ENCODE data around the gene CPT1A. TPM values are rescaled to one million over a fixed set of nuclear protein-coding genes. Genes with fewer than 3 reads are reported as not detected.

Gene CPT1A
- total RNA-seq, 1 experiment from 2014 or later, result 31.8 TPM

DNA sequence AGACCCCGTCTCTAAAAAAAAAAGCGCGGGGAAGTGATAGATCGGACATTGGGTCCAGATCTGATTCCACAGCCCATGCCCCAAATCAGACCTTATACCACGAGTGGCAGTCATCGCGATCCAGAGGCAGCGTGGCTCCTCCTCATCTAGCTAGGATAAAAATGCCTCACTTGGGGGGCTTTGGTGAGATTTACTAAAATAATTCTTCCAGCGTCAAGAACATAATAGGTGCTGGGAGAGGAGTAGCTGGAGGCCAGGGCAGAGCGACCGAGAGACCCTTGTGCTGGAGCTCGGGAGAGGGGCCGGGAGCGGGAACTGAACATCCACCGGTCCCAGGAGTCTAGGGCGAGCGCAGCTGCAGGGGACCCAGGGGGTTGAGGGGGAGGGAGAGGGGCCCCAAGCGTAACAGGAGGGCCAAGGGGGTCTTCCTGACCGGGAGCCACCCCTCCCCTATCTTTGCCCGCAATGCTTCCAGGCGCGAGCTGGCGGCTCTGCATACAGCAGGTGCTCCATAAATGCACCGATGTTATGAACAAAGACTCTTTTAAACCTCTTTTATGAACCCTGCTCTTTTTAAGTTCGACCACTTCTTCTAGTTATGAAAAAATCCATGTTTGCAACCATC lies 823 bp upstream of the CPT1A start:
- Mint-ChIP-seq H3K4me1 (ENCODE audit: insufficient read depth, unreplicated experiment) (peaks cover 10% of the 10 kb centered on the region), H3K27ac (ENCODE audit: low read depth, unreplicated experiment) (no peak overlapping the region), H3K27me3 (ENCODE audit: insufficient read depth, unreplicated experiment) (no peaks in the 10 kb centered on the region), H3K36me3 (ENCODE audit: insufficient read depth, unreplicated experiment) (no peaks in the 10 kb centered on the region), H3K4me3 (ENCODE audit: unreplicated experiment) (peak overlapping the region; percentile 58), H3K9me3 (ENCODE audit: unreplicated experiment) (no peaks in the 10 kb centered on the region)
- POLR2A ChIA-PET, result interaction anchor here (1.0 to 2.3 kb wide), 6 partner anchors 10 to 489 kb away, joined by 3 to 9 read pairs (median 3); no protein-coding TSS in a partner anchor
- DNase-seq (ENCODE audit: unreplicated experiment), result no peak
- CTCF ChIA-PET, result interaction anchor here (0.6 to 1.7 kb wide), 9 partner anchors 10 to 259 kb away, joined by 3 to 4 read pairs (median 3); no protein-coding TSS in a partner anchor
- intact Hi-C loops (cut with micrococcal nuclease), result loop anchor here (10.0 kb wide), 1 partner anchor 242 kb away; no protein-coding TSS in a partner anchor
- BruUV-seq (replicated peaks), result no TSS peak
- TF ChIP-seq, protein P1, sequence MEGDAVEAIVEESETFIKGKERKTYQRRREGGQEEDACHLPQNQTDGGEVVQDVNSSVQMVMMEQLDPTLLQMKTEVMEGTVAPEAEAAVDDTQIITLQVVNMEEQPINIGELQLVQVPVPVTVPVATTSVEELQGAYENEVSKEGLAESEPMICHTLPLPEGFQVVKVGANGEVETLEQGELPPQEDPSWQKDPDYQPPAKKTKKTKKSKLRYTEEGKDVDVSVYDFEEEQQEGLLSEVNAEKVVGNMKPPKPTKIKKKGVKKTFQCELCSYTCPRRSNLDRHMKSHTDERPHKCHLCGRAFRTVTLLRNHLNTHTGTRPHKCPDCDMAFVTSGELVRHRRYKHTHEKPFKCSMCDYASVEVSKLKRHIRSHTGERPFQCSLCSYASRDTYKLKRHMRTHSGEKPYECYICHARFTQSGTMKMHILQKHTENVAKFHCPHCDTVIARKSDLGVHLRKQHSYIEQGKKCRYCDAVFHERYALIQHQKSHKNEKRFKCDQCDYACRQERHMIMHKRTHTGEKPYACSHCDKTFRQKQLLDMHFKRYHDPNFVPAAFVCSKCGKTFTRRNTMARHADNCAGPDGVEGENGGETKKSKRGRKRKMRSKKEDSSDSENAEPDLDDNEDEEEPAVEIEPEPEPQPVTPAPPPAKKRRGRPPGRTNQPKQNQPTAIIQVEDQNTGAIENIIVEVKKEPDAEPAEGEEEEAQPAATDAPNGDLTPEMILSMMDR (IDR thresholded peaks at IDR 0.05; ENCODE audit: unreplicated experiment), result no peak

GRCh38 chr11:68840661-68841653 lies 759 bp downstream of the CPT1A start:
- POLR2A ChIA-PET, result interaction anchor here (0.5 to 1.3 kb wide), 5 partner anchors 16 to 803 kb away, joined by 3 to 5 read pairs (median 3); no protein-coding TSS in a partner anchor
- Mint-ChIP-seq H3K4me1 (ENCODE audit: insufficient read depth, unreplicated experiment) (peaks cover 18% of the 10 kb centered on the region), H3K27me3 (ENCODE audit: insufficient read depth, unreplicated experiment) (no peaks in the 10 kb centered on the region), H3K36me3 (ENCODE audit: insufficient read depth, unreplicated experiment) (peaks cover 6% of the 10 kb centered on the region), H3K4me3 (ENCODE audit: unreplicated experiment) (peak overlapping the region; percentile 73), H3K9me3 (ENCODE audit: unreplicated experiment) (no peaks in the 10 kb centered on the region), H3K27ac (ENCODE audit: low read depth, unreplicated experiment) (no peak overlapping the region)
- no TSS peak for BruUV-seq (replicated peaks)
- CTCF ChIA-PET, result no interaction called here
- intact Hi-C loops (cut with micrococcal nuclease), result loop anchor here (10.0 kb wide), 1 partner anchor 244 kb away; no protein-coding TSS in a partner anchor
- TF ChIP-seq, protein P1 (IDR thresholded peaks at IDR 0.05; ENCODE audit: unreplicated experiment), result no peak
- DNase-seq (ENCODE audit: unreplicated experiment), result peak; percentile 50

DNA sequence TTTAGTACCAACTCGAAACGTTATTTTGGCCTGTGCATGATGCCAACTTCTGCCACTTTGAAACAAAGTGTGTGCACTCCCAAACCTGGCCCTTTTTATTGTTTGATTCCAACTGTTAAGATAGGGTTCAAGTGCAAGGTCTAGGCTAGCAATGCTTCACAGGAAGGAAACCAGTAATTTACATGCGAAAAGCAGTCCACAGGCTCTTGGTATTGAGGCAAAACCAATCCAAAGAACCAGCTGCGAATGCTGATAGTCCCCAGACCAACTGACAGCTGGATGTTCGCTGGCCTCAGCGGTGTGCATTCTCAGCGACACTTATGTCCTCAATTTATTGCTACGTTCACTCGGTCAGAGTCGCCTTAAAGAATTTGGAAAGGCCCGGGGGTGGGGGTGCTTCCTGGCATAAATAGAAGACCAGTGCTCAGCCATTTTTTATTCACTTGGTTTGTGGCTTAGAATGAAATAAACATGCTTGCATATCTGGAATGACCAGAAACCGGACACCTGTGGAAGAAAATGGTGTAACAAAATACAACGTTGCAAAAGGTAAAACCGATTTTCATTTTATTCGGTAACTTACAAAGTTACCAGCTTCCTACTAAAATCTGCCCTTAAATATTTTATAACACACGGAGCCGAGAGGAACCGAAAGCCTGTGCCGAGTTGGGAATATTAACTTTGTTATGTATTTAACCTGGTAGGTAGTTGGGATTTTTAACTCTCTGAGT lies 1.6 kb downstream of the CPT1A start:
- TF ChIP-seq, protein P1 (IDR thresholded peaks at IDR 0.05; ENCODE audit: unreplicated experiment), result no peak
- Mint-ChIP-seq H3K9me3 (ENCODE audit: unreplicated experiment) (no peaks in the 10 kb centered on the region), H3K4me3 (ENCODE audit: unreplicated experiment) (peak overlapping the region; percentile 73), H3K4me1 (ENCODE audit: insufficient read depth, unreplicated experiment) (peaks cover 24% of the 10 kb centered on the region), H3K36me3 (ENCODE audit: insufficient read depth, unreplicated experiment) (peaks cover 6% of the 10 kb centered on the region), H3K27ac (ENCODE audit: low read depth, unreplicated experiment) (peak overlapping the region; percentile 27), H3K27me3 (ENCODE audit: insufficient read depth, unreplicated experiment) (no peaks in the 10 kb centered on the region)
- peak; percentile 30 for DNase-seq (ENCODE audit: unreplicated experiment)
- intact Hi-C loops (cut with micrococcal nuclease), result loop anchor here (10.0 kb wide), 1 partner anchor 245 kb away; no protein-coding TSS in a partner anchor
- BruUV-seq (replicated peaks), result TSS peak; percentile 40
- CTCF ChIA-PET, result interaction anchor here (0.6 kb wide), 1 partner anchor 1304 kb away, joined by 3 read pairs; no protein-coding TSS in a partner anchor
- POLR2A ChIA-PET, result interaction anchor here (0.5 to 2.7 kb wide), 9 partner anchors 10 to 804 kb away, joined by 3 to 13 read pairs (median 4); partner anchors contain the start of genes IGHMBP2 and MRPL21

Measured in MCF 10A (cell line).